IMR-90 (cell line): ENCODE measurements around the gene RBFOX2. TPM values are rescaled to one million over a fixed set of nuclear protein-coding genes. Genes with fewer than 3 reads are reported as not detected.
A peak's percentile ranks its signal among the peaks of the same experiment; 100 is the strongest.

Source experiments
- ATAC-seq: fragments of 200-7000 bp; cut with Tn5 transposase; 2 replicates; pipeline ENCODE4 v1.9.1; 2020; ENCODE audit warnings: low read depth, mild to moderate bottlenecking, moderate library complexity
- BruUV-seq: library from RNA; stranded (reverse); fragments of 400-500 nt; replicated peaks from 2 replicates; lab custom pipeline; 2021; lab: Mats Ljungman, UMichigan
- CTCF ChIA-PET: fragments of 300-600 bp; formaldehyde crosslinking; extraction: SDS; loops from one replicate; lab custom pipeline; 2021; ENCODE audit warnings: antibody characterized with exemption; lab: Yijun Ruan, JAX
- POLR2A ChIA-PET: fragments of 300-600 bp; sonication (Branson Sonifier 250); formaldehyde crosslinking; loops from one replicate; lab custom pipeline; 2022; ENCODE audit warnings: antibody characterized with exemption; ENCODE audit not compliant: unreplicated experiment; lab: Charles Lee
- DNase-seq: peaks from one replicate; pipeline ENCODE4 v3.0.0; 2013
- H2AFZ ChIP-seq: replicated peaks from 2 replicates; pipeline ENCODE3; 2013; ENCODE audit warnings: low read length, mild to moderate bottlenecking; ENCODE audit not compliant: poor library complexity
- H2AK5ac ChIP-seq: 2 replicates; pipeline ENCODE4 v1.6.1; 2013; ENCODE audit warnings: low read depth, low read length, inconsistent platforms
- H2AK9ac ChIP-seq: replicated peaks from 2 replicates; pipeline ENCODE3; 2013; ENCODE audit warnings: mild to moderate bottlenecking, low read depth, low read length, moderate library complexity; ENCODE audit not compliant: poor library complexity
- H2BK120ac ChIP-seq: 2 replicates; pipeline ENCODE4 v1.6.1; 2013; ENCODE audit warnings: low read depth, low read length, inconsistent platforms
- H2BK15ac ChIP-seq: 3 replicates; pipeline ENCODE4 v1.6.1; 2013; ENCODE audit warnings: low read depth, low read length, inconsistent platforms
- H2BK20ac ChIP-seq: 2 replicates; pipeline ENCODE4 v1.6.1; 2013; ENCODE audit warnings: low read depth, mild to moderate bottlenecking, inconsistent platforms, low read length, moderate library complexity
- H2BK5ac ChIP-seq: 2 replicates; pipeline ENCODE4 v1.6.1; 2013; ENCODE audit warnings: mild to moderate bottlenecking, low read depth, low read length, inconsistent platforms; ENCODE audit not compliant: poor library complexity, severe bottlenecking
- H3K14ac ChIP-seq: replicated peaks from 2 replicates; pipeline ENCODE4 v1.6.1; 2013; ENCODE audit warnings: low read depth, low read length, inconsistent platforms
- H3K18ac ChIP-seq: 2 replicates; pipeline ENCODE4 v1.6.1; 2013; ENCODE audit warnings: low read depth, low read length, control low read depth
- H3K23ac ChIP-seq: 2 replicates; pipeline ENCODE4 v1.6.1; 2013; ENCODE audit warnings: low read depth, low read length, inconsistent platforms
- H3K27ac ChIP-seq: 2 replicates; pipeline ENCODE4 v1.5.1; 2013; ENCODE audit warnings: mild to moderate bottlenecking, control low read depth, low read length; ENCODE audit not compliant: insufficient read depth
- H3K27me3 ChIP-seq: 2 replicates; pipeline ENCODE4 v1.6.1; 2013; ENCODE audit warnings: low read length; ENCODE audit not compliant: control insufficient read depth, insufficient read depth
- H3K36me3 ChIP-seq: 2 replicates; pipeline ENCODE4 v1.6.1; 2013; ENCODE audit warnings: low read length, mixed read lengths; ENCODE audit not compliant: control insufficient read depth, insufficient read depth
- H3K4ac ChIP-seq: 2 replicates; pipeline ENCODE4 v1.6.1; 2013; ENCODE audit warnings: low read depth, low read length, inconsistent platforms
- H3K4me1 ChIP-seq: 2 replicates; pipeline ENCODE4 v1.6.1; 2013; ENCODE audit warnings: low read length, mixed read lengths; ENCODE audit not compliant: control insufficient read depth, insufficient read depth
- H3K4me2 ChIP-seq: 2 replicates; pipeline ENCODE4 v1.6.1; 2013; ENCODE audit warnings: low read depth, mild to moderate bottlenecking, control low read depth, low read length, moderate library complexity
- H3K4me3 ChIP-seq: 2 replicates; pipeline ENCODE4 v1.5.1; 2013; ENCODE audit warnings: low read depth, mild to moderate bottlenecking, control low read depth, low read length, moderate library complexity; ENCODE audit not compliant: insufficient read depth
- H3K56ac ChIP-seq: 2 replicates; pipeline ENCODE4 v1.6.1; 2013; ENCODE audit warnings: low read length, inconsistent platforms; ENCODE audit not compliant: insufficient read depth; ENCODE audit errors: extremely low read depth
- H3K79me1 ChIP-seq, 2 experiments: 2 replicates each; pipeline ENCODE4 v1.6.1; 2013; ENCODE audit warnings: low read length in 2 of 2, inconsistent platforms in 1 of 2, low read depth in 1 of 2
- H3K9ac ChIP-seq: 2 replicates; pipeline ENCODE4 v1.6.1; 2013; ENCODE audit warnings: low read depth, low read length, control low read depth
- H3K9me1 ChIP-seq: 2 replicates; pipeline ENCODE4 v1.6.1; 2013; ENCODE audit warnings: low read length, inconsistent platforms; ENCODE audit not compliant: insufficient read depth
- H3K9me3 ChIP-seq: 2 replicates; pipeline ENCODE4 v1.6.1; 2013; ENCODE audit warnings: low read length; ENCODE audit not compliant: control insufficient read depth, insufficient read depth
- H4K20me1 ChIP-seq: 2 replicates; pipeline ENCODE4 v1.6.1; 2013; ENCODE audit warnings: low read length, inconsistent platforms; ENCODE audit not compliant: insufficient read depth
- H4K5ac ChIP-seq: 2 replicates; pipeline ENCODE4 v1.6.1; 2013; ENCODE audit warnings: mild to moderate bottlenecking, low read depth, low read length, control low read depth
- H4K8ac ChIP-seq, 2 experiments: 2 replicates each; pipeline ENCODE4 v1.6.1; 2013; ENCODE audit warnings: low read depth in 2 of 2, low read length in 2 of 2, control low read depth in 1 of 2, inconsistent platforms in 1 of 2
- H4K91ac ChIP-seq: 2 replicates; pipeline ENCODE4 v1.6.1; 2013; ENCODE audit warnings: low read depth, low read length, inconsistent platforms; ENCODE audit not compliant: insufficient read depth
- BHLHE40 ChIP-seq: fragments of 150-350 bp; IDR thresholded peaks from 2 replicates; pipeline ENCODE4 v1.6.1; 2016; ENCODE audit warnings: mild to moderate bottlenecking, low read depth, low read length
- FOS ChIP-seq: fragments of 150-350 bp; IDR thresholded peaks from 2 replicates; pipeline ENCODE4 v1.6.1; 2016; ENCODE audit warnings: low read depth, low read length
- WGBS, 2 experiments: methylation state at CpG; one replicate each; pipeline versions ENCODE4 v1.1.5 to v1.1.7; 2013; ENCODE audit warnings: missing lambda C conversion rate in 2 of 2; ENCODE audit not compliant: insufficient read length in 1 of 2; ENCODE audit errors: extremely low coverage in 2 of 2; 5-methylcytosine and 5-hydroxymethylcytosine counted together
- dilution Hi-C: fragments of 300-500 bp; cut with HindIII; formaldehyde crosslinking; loops from one replicate; pipeline ENCODE4 v1.14.3; 2018; ENCODE audit warnings: low sequenced_read_pairs; ENCODE audit not compliant: unreplicated experiment
- in situ Hi-C: fragments of 300-500 bp; cut with MboI; formaldehyde crosslinking; loops from 3 replicates; pipeline ENCODE4 v1.14.3; 2019; ENCODE audit warnings: low sequenced_read_pairs, inconsistent platforms, mixed read lengths
- intact Hi-C: fragments of 100-400 bp; cut with micrococcal nuclease; formaldehyde crosslinking; loops from 2 replicates; pipeline ENCODE4 v1.10.0; 2022
- polyA plus RNA-seq, 3 experiments: library from polyadenylated mRNA; depleted of rRNA; stranded (reverse); fragments of >200 nt; gene quantifications; 2 replicates each; pipeline ENCODE4 v1.2.3, GENCODE V29; 2012; ENCODE audit warnings: low replicate concordance in 1 of 3
- total RNA-seq: library from RNA; depleted of rRNA; stranded (reverse); fragments of >200 nt; gene quantifications from 2 replicates; pipeline ENCODE4 v1.2.3, GENCODE V29; 2012

RBFOX2 gene
- total and polyA plus RNA-seq, 2 of the 4 experiments (the other 2 are of a cell fraction): 146 to 178 TPM

- Histone ChIP-seq H2BK15ac (no peak overlapping the region), H3K27ac (no peak overlapping the region), H3K4me3 (no peak overlapping the region), H3K14ac (no peak overlapping the region; the same call in 1 of the 2 replicates), H3K27me3 (no peaks in the 10 kb centered on the region), H2AK9ac (no peak overlapping the region), H3K4ac (no peak overlapping the region), H4K91ac (no peak overlapping the region), H3K9me1 (peaks cover 21% of the 10 kb centered on the region), H4K20me1 (peaks cover 50% of the 10 kb centered on the region), H3K18ac (no peak overlapping the region), H3K23ac (no peak overlapping the region; the same call in 1 of the 2 replicates), H3K56ac (no peak overlapping the region), H2BK120ac (no peak overlapping the region), H3K79me1 (peaks cover 36 to 47% of the 10 kb centered on the region in 2 experiments), H3K36me3 (no peaks in the 10 kb centered on the region), H2BK20ac (no peak overlapping the region), H2AK5ac (no peak overlapping the region), H4K8ac (no peak overlapping the region), H3K9me3 (no peaks in the 10 kb centered on the region), H2BK5ac (no peak overlapping the region), H3K4me2 (no peak overlapping the region), H3K9ac (no peak overlapping the region), H3K4me1 (peaks cover 13% of the 10 kb centered on the region), H4K5ac (no peak overlapping the region), H2AFZ (no peak overlapping the region)
- ChIA-PET CTCF (no interaction called here), POLR2A (no interaction called here)
- ATAC-seq: no peak; the same call in 1 of the 2 replicates
- WGBS, 2 experiments: no CpG with 5 or more reads among the region's 4 CpGs
- intact Hi-C loops (no loop called here), dilution Hi-C loops (no loop called here), in situ Hi-C loops (no loop called here)
- TF ChIP-seq FOS (no peak), BHLHE40 (peak; percentile 34; the same call in 1 of the 2 replicates)
- no TSS peak for BruUV-seq
- peak; percentile 50 for DNase-seq
These were observed 142.3 kb downstream of the RBFOX2 start for GRCh38 chr22:35886309-35886708.
